ENCODE results near the gene RBM20.

GRCh38 chr10:110721406-110722038 lies 77.4 kb downstream of the RBM20 start:
- TF ChIP-seq, protein P1, sequence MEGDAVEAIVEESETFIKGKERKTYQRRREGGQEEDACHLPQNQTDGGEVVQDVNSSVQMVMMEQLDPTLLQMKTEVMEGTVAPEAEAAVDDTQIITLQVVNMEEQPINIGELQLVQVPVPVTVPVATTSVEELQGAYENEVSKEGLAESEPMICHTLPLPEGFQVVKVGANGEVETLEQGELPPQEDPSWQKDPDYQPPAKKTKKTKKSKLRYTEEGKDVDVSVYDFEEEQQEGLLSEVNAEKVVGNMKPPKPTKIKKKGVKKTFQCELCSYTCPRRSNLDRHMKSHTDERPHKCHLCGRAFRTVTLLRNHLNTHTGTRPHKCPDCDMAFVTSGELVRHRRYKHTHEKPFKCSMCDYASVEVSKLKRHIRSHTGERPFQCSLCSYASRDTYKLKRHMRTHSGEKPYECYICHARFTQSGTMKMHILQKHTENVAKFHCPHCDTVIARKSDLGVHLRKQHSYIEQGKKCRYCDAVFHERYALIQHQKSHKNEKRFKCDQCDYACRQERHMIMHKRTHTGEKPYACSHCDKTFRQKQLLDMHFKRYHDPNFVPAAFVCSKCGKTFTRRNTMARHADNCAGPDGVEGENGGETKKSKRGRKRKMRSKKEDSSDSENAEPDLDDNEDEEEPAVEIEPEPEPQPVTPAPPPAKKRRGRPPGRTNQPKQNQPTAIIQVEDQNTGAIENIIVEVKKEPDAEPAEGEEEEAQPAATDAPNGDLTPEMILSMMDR (IDR thresholded peaks at IDR 0.05): no peak
- TF ChIP-seq EP300 (IDR thresholded peaks at IDR 0.05): no peak
- no peak for TF ChIP-seq POLR2AphosphoS5 (IDR thresholded peaks at IDR 0.05)
- TF ChIP-seq POLR2A (IDR thresholded peaks at IDR 0.05): no peak

Data from sigmoid colon (tissue), 4 donors.